Mucosa of descending colon (tissue), 3 donors: ENCODE data around the gene HERPUD1. TPM values are rescaled to one million over a fixed set of nuclear protein-coding genes. Genes with fewer than 3 reads are reported as not detected.
"Not testable (repeated sequence)": the region's sequence is repeated elsewhere in the genome, so short reads cannot be mapped to it uniquely, and the experiment has no call there.

ENCODE experiments used
- ATAC-seq: fragments of 200-7000 bp; cut with Tn5 transposase; one replicate; pipeline ENCODE4 v1.9.1; 2020; ENCODE audit warnings: mild to moderate bottlenecking, moderate library complexity
- DNase-seq, 3 donors: peaks; one replicate each; pipeline ENCODE4 v3.0.0-alpha.2; 2020
- H3K36me3 ChIP-seq: fragments of 200-600 bp; one replicate; pipeline ENCODE4 v1.8.0; 2021; ENCODE audit warnings: low read depth, mild to moderate bottlenecking
- H3K4me1 ChIP-seq: fragments of 200-600 bp; one replicate; pipeline ENCODE4 v1.8.0; 2021; ENCODE audit warnings: low read depth, mild to moderate bottlenecking
- H3K4me3 ChIP-seq: fragments of 200-600 bp; one replicate; pipeline ENCODE4 v1.8.0; 2021; ENCODE audit warnings: mild to moderate bottlenecking
- H3K9me3 ChIP-seq: fragments of 200-600 bp; one replicate; pipeline ENCODE4 v1.8.0; 2021; ENCODE audit warnings: mild to moderate bottlenecking
- intact Hi-C, 2 donors: fragments of 100-400 bp; cut with DNase I in 1 of 2; cut with micrococcal nuclease in 1 of 2; formaldehyde crosslinking; loops; one replicate each; pipeline versions ENCODE4 v1.11.0 to v1.11.1; 2022; cut with DNase I, micrococcal nuclease
- total RNA-seq, 3 donors: library from RNA; stranded (reverse); fragmentation: NEBNext Ultra II Directional in 2 of 3; extraction: Animal tissue kit (Norgen Biotek cat#: 25700) in 2 of 3; gene quantifications; one replicate each; pipeline versions ENCODE4 v1.2.1 to v1.2.4, GENCODE V29; 2021 to 2023
- TF ChIP-seq, protein P1 (sequence below): fragments of 200-600 bp; IDR thresholded peaks from one replicate; pipeline ENCODE4 v1.8.0; 2022; ENCODE audit warnings: antibody characterized with exemption, mild to moderate bottlenecking
- donor health status: DM: no; HTN: no; CAD: no; lungs with moderate emphysema.
- donor health status: DM: no; HTN: no; CAD: no.
- donor health status: DM: no; HTN: yes; CAD: no.

Gene HERPUD1
- total RNA-seq, 3 donors from 2014 or later, result 130 to 165 (median 159) TPM

DNA sequence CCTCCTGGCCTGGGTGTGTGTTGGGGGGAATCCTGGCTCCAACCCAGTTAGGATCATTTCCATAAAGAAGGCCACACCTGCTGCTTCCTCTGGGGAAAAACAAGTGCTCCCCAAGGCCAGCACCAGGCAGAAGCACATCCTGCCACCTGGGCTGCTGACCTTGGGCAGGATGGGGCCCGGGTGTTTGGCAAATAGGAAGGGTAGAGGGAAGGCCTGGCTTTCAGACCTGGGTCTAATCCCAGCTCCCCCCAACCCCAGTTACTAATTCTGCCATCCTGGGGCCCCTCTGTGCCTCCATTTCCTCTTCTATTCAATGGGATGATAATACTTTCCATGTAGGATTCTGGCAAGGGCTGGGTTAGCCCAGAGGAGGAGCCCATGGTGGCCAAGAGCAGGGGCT is 54.4 kb downstream of the HERPUD1 start:
- TF ChIP-seq, protein P1, sequence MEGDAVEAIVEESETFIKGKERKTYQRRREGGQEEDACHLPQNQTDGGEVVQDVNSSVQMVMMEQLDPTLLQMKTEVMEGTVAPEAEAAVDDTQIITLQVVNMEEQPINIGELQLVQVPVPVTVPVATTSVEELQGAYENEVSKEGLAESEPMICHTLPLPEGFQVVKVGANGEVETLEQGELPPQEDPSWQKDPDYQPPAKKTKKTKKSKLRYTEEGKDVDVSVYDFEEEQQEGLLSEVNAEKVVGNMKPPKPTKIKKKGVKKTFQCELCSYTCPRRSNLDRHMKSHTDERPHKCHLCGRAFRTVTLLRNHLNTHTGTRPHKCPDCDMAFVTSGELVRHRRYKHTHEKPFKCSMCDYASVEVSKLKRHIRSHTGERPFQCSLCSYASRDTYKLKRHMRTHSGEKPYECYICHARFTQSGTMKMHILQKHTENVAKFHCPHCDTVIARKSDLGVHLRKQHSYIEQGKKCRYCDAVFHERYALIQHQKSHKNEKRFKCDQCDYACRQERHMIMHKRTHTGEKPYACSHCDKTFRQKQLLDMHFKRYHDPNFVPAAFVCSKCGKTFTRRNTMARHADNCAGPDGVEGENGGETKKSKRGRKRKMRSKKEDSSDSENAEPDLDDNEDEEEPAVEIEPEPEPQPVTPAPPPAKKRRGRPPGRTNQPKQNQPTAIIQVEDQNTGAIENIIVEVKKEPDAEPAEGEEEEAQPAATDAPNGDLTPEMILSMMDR, result no peak
- Histone ChIP-seq H3K9me3 (no peaks in the 10 kb centered on the region), H3K36me3 (no peaks in the 10 kb centered on the region), H3K4me1 (peaks cover 39% of the 10 kb centered on the region), H3K4me3 (no peak overlapping the region)
- intact Hi-C loops, result no loop called here
- DNase-seq (no peak), ATAC-seq (no peak)

- H3K4me1 ChIP-seq, result peaks cover 41% of the 10 kb centered on the region
- H3K9me3 ChIP-seq, ATAC-seq, intact Hi-C loops, H3K4me3 ChIP-seq, DNase-seq, H3K36me3 ChIP-seq: not testable (repeated sequence)
Measured at GRCh38 chr16:56986908-56987307, 55.0 kb downstream of the HERPUD1 start.

- Histone ChIP-seq H3K36me3 (no peaks in the 10 kb centered on the region), H3K4me3 (no peak overlapping the region), H3K4me1 (peaks cover 46% of the 10 kb centered on the region)
Measured at GRCh38 chr16:56987692-56988091, 55.8 kb downstream of the HERPUD1 start.

DNA sequence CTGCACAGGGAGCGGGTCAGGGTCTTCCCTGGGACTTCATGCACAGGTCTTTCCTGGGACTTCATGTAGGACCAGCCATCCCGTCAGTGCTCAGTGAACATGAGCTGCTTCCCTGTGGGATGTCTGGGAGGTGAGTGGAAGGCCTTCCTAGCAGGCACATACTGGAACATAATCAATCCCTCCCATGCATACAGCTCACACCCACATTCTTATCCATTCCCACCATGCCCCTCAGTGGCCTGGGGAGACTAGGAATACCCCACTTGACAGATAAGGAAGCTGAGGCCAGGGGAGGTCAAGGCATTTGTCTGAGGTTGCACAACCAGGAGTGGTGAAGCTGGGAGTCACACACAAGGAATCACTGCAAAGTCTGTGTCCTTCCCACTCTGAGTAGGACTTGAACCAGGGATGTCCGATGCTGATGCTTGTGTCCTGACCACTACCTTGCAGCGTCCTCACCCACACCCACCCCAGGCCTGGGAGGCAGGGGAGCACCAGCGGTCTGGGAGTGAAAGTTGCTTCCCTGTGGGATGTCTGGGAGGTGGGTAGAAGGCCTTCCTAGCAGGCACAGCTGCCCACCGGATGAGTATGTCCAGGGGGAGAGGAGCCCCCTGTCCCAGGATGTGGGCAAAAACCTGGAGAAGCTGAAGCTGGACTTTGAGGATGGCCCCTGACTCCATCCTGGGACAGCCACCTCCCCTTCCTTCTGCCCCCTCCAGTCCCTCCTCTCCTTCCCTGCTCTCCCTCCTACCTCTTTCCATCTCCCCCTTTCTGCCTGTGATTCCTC is 56.4 kb downstream of the HERPUD1 start:
- no peak for ATAC-seq
- H3K36me3 ChIP-seq, result no peaks in the 10 kb centered on the region
- TF ChIP-seq, protein P1, result no peak
- DNase-seq, result no peak
- H3K4me1 ChIP-seq, result peaks cover 42% of the 10 kb centered on the region
- intact Hi-C loops, result no loop called here
- H3K9me3 ChIP-seq, result no peaks in the 10 kb centered on the region
- no peak overlapping the region for H3K4me3 ChIP-seq

More at GRCh38 chr16:56987692-56988091, 55.8 kb downstream of the HERPUD1 start:
- no peaks in the 10 kb centered on the region for H3K9me3 ChIP-seq
- DNase-seq (no peak), ATAC-seq (no peak)
- TF ChIP-seq, protein P1, result no peak
- intact Hi-C loops, result no loop called here

DNA sequence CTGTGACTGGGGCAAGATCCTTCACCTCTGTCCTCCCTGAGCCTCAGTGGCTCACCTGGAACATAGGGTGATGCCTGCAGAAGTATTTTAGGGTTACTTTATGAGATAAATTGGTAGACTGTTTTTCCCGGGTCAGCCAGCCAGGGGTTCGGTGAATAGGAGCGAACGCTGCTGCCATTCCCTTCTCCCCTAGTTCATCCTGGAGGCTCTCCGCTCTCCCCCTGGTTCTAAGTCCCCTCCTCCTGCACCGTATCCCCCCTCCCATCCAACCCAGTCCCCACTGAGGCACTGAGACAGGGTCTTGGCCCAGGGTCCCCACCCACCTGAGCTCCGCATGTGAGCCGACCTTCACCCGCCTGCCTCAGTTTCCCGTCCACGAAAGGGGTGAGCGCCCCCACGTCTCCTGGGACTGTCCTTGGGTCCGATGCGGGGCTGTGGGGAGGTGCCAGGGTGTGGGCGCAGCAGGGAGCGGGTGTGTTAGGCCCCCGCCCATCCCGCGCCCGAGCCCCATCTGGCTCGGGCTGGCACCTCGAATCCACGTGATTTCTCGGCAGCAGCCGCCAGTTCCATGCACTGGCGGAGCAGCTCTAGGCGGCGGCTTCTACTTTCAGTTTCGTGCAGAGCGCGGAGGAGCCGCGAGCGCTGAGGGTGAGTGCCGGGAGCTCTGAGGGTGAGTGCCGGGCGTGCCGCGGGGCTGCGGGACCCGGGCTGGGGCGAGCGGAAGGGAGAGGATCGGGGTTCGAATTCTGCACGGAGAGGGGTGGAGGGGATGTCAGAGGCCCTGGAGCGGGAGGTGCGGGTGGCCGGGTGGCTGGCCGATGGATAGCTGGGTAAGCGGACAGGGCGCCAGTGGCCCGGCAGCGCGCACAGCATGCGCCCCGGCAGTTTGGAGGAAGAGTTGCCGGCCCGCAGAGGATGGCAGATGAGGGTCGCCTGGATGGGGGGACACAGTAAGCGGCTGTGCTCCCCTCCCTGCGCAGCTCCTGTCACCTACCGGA is 57.3 kb downstream of the HERPUD1 start, which contains the start of gene NLRC5:
TSS of gene NLRC5 (plus strand) at position 610 of the 998 bp plus-strand sequence. CDS start 31,156 bp downstream, outside the sequence.
- TF ChIP-seq, protein P1, result no peak
- ATAC-seq (peak; percentile 79), DNase-seq (peak; percentile 95 to 96 (median 95))
- peak within 1 kb of the TSS; percentile 65 for H3K4me3 ChIP-seq
- intact Hi-C loops, result no loop called here
- H3K9me3 ChIP-seq, result no peaks in the 10 kb centered on the region
- no peaks in the 10 kb centered on the region for H3K36me3 ChIP-seq
- peaks cover 36% of the 10 kb centered on the region for H3K4me1 ChIP-seq
